B cell (primary cell): Measurements from ENCODE around the gene TJP2. TPM values are rescaled to one million over a fixed set of nuclear protein-coding genes. Genes with fewer than 3 reads are reported as not detected.

Experiments used
- ATAC-seq: fragments of 200-7000 bp; cut with Tn5 transposase; one replicate; pipeline ENCODE4 v1.10.0; 2021; ENCODE audit warnings: low read depth, mild to moderate bottlenecking, moderate number of reproducible peaks, moderate library complexity
- CTCF ChIA-PET: fragments of 350-600 bp; sonication (Branson Sonifier 250); formaldehyde crosslinking; loops from one replicate; lab custom pipeline; 2021; ENCODE audit warnings: antibody characterized with exemption, inconsistent platforms; lab: Charles Lee
- POLR2A ChIA-PET: fragments of 350-600 bp; sonication (Branson Sonifier 250); formaldehyde crosslinking; loops from one replicate; lab custom pipeline; 2021; ENCODE audit warnings: antibody characterized with exemption; lab: Charles Lee
- DNase-seq: peaks from one replicate; pipeline ENCODE4 v3.0.0; 2013
- H2AFZ ChIP-seq: 2 replicates; pipeline ENCODE4 v1.6.1; 2012; ENCODE audit warnings: mild to moderate bottlenecking, low read depth, low read length; ENCODE audit not compliant: insufficient read depth, poor library complexity, severe bottlenecking
- H3K27ac ChIP-seq, 2 donors: 1 replicate in 1 of 2; 2 replicates in 1 of 2; pipeline ENCODE4 v1.5.1; 2012 to 2013; ENCODE audit warnings: low read length in 2 of 2, mild to moderate bottlenecking in 2 of 2, moderate library complexity in 1 of 2
- H3K27me3 ChIP-seq, 4 experiments: fragments of 200-600 bp in 1 of 4; sonication (generic) in 1 of 4; replicated peaks in 1 of 4; 1 replicate in 2 of 4; 2 replicates in 2 of 4; pipeline versions ENCODE4 v1.6.1 to v1.7.0; 2013 to 2016; ENCODE audit warnings: low read length in 3 of 4, mild to moderate bottlenecking in 2 of 4, mixed read lengths in 1 of 4, moderate library complexity in 1 of 4; ENCODE audit not compliant: insufficient read depth in 4 of 4, control insufficient read depth in 3 of 4; ENCODE audit errors: control extremely low read depth in 1 of 4
- H3K36me3 ChIP-seq, 2 experiments: replicated peaks in 1 of 2; 1 replicate in 1 of 2; 2 replicates in 1 of 2; pipeline versions ENCODE4 v1.6.1 to v1.7.1; 2013; ENCODE audit warnings: low read length in 1 of 2; ENCODE audit not compliant: insufficient read depth in 2 of 2, control insufficient read depth in 1 of 2; ENCODE audit errors: control extremely low read depth in 1 of 2, extremely low read depth in 1 of 2
- H3K4me1 ChIP-seq, 2 donors: fragments of 200-600 bp in 1 of 2; sonication (generic) in 1 of 2; 1 replicate in 1 of 2; 2 replicates in 1 of 2; pipeline versions ENCODE4 v1.5.1 to v1.6.1; 2013 to 2017; ENCODE audit warnings: low read length in 2 of 2; ENCODE audit not compliant: control insufficient read depth in 2 of 2, insufficient read depth in 2 of 2
- H3K4me2 ChIP-seq: replicated peaks from 2 replicates; pipeline ENCODE3; 2012; ENCODE audit warnings: mild to moderate bottlenecking, low read depth, low read length; ENCODE audit not compliant: poor library complexity, severe bottlenecking
- H3K4me3 ChIP-seq, 5 experiments: fragments of 200-600 bp in 1 of 5; sonication (generic) in 1 of 5; 1 replicate in 3 of 5; 2 replicates in 2 of 5; pipeline versions ENCODE4 v1.5.1 to v1.7.0; 2011 to 2016; ENCODE audit warnings: low read length in 4 of 5, mild to moderate bottlenecking in 4 of 5, low read depth in 2 of 5, control low read depth in 1 of 5, moderate library complexity in 1 of 5; ENCODE audit not compliant: insufficient read depth in 1 of 5; ENCODE audit errors: control extremely low read depth in 1 of 5, extremely low read depth in 1 of 5
- H3K79me2 ChIP-seq: fragments of 200-600 bp; sonication (generic); one replicate; pipeline ENCODE4 v1.6.0; 2016; ENCODE audit warnings: low read length; ENCODE audit not compliant: control insufficient read depth, insufficient read depth
- H3K9ac ChIP-seq: fragments of 200-600 bp; sonication (generic); 2 replicates; pipeline ENCODE4 v1.6.1; 2017; ENCODE audit warnings: mild to moderate bottlenecking, low read length, moderate library complexity
- H3K9me3 ChIP-seq, 3 donors: one replicate each; pipeline versions ENCODE4 v1.6.1 to v1.7.1; 2013; ENCODE audit warnings: low read length in 2 of 3; ENCODE audit not compliant: control insufficient read depth in 2 of 3, insufficient read depth in 1 of 3; ENCODE audit errors: control extremely low read depth in 1 of 3
- H4K20me1 ChIP-seq: 2 replicates; pipeline ENCODE4 v1.6.0; 2012; ENCODE audit warnings: mild to moderate bottlenecking, low read length; ENCODE audit not compliant: insufficient read depth, control insufficient read depth, poor library complexity, severe bottlenecking
- H3K27ac Mint-ChIP-seq: one replicate; pipeline ENCODE4 v1.8.0; 2021; ENCODE audit warnings: mixed read lengths
- H3K27me3 Mint-ChIP-seq: one replicate; pipeline ENCODE4 v1.8.0; 2021; ENCODE audit warnings: mixed read lengths
- H3K4me1 Mint-ChIP-seq: one replicate; pipeline ENCODE4 v1.8.0; 2021; ENCODE audit warnings: mixed read lengths
- H3K4me3 Mint-ChIP-seq: one replicate; pipeline ENCODE4 v1.8.0; 2021; ENCODE audit warnings: mixed read lengths
- H3K9me3 Mint-ChIP-seq: one replicate; pipeline ENCODE4 v1.8.0; 2022; ENCODE audit warnings: mixed read lengths; ENCODE audit not compliant: insufficient read depth
- EZH2 ChIP-seq: IDR thresholded peaks from 2 replicates; pipeline ENCODE4 v1.6.1; 2012; ENCODE audit warnings: borderline replicate concordance, low read depth, mild to moderate bottlenecking, moderate library complexity, low read length; ENCODE audit not compliant: insufficient read depth, poor library complexity, severe bottlenecking
- WGBS: methylation state at CpG from one replicate; pipeline ENCODE4 v1.1.5; 2013; ENCODE audit warnings: missing lambda C conversion rate; ENCODE audit not compliant: insufficient coverage; 5-methylcytosine and 5-hydroxymethylcytosine counted together
- intact Hi-C: fragments of 100-400 bp; cut with micrococcal nuclease; formaldehyde crosslinking; loops from one replicate; pipeline ENCODE4 v1.10.0; 2022
- polyA plus RNA-seq: library from polyadenylated mRNA; depleted of rRNA; stranded (reverse); fragments of >200 nt; gene quantifications from 2 replicates; pipeline ENCODE4 v1.2.3, GENCODE V29; 2012
- total RNA-seq, 2 donors: library from RNA; stranded (reverse); fragments of 120-200 nt in 1 of 2; gene quantifications; 1 replicate in 1 of 2; 2 replicates in 1 of 2; pipeline versions ENCODE4 v1.2.3 to v1.2.4, GENCODE V29; 2013 to 2022
- TF ChIP-seq, protein P1 (sequence below): fragments of 200-600 bp; IDR thresholded peaks from one replicate; pipeline ENCODE4 v1.8.0; 2022; ENCODE audit warnings: antibody characterized with exemption, mild to moderate bottlenecking

Gene TJP2
- total and polyA plus RNA-seq, 2 donors (not counting 1 experiment from before 2014, with no cell fraction given): 1.2 to 2.3 TPM

DNA sequence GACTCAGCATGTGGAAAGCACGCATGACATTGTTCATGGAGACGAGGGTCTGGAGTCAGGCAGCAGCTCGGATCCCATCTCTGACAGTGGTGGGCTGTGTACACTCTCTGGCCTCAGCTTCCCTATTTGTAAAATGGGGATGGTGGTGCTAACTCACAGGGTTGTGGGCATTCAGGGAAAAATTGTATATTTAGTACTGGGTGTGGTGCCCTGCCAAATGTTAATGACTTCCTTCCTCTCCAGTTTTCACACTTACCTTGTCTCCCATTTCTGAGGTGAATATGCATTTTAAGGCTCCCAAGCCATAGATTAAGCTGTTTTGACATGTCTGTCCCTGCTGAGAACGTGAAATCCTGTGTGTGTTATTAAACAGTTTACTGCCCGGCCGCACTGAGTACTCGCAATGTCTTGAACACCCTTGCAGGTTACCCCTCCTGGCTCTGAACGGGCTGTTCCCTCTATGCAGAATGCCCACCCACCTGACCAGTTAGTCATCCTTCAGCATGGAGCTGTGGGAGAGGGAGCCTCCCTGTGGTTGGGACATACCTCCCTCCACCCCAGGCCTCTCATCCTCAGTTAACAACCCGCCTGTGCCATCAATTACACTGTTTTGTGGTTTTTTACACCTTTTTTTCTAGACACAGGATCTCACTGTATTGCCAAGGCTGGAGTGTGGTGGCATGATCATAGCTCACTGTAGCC lies 25.8 kb downstream of the TJP2 start:
- Histone ChIP-seq H4K20me1 (no peaks in the 10 kb centered on the region), H3K27ac (no peak overlapping the region), H3K9ac (no peak overlapping the region), H3K79me2 (no peaks in the 10 kb centered on the region), H3K9me3 (no peaks in the 10 kb centered on the region), H2AFZ (no peak overlapping the region), H3K4me1 (peaks cover 7 to 10% of the 10 kb centered on the region in 2 donors), H3K27me3 (no peaks in the 10 kb centered on the region), H3K36me3 (no peaks in the 10 kb centered on the region), H3K4me2 (no peak overlapping the region), H3K4me3 (no peak overlapping the region)
- Mint-ChIP-seq H3K27me3 (no peaks in the 10 kb centered on the region), H3K9me3 (no peaks in the 10 kb centered on the region), H3K27ac (no peak overlapping the region), H3K4me1 (peaks cover 14% of the 10 kb centered on the region), H3K4me3 (no peak overlapping the region)
- WGBS: 89% methylated on average over 7 of the region's 9 CpGs
- intact Hi-C loops: no loop called here
- DNase-seq (no peak), ATAC-seq (no peak)
- ChIA-PET POLR2A (no interaction called here), CTCF (no interaction called here)
- TF ChIP-seq, protein P1, sequence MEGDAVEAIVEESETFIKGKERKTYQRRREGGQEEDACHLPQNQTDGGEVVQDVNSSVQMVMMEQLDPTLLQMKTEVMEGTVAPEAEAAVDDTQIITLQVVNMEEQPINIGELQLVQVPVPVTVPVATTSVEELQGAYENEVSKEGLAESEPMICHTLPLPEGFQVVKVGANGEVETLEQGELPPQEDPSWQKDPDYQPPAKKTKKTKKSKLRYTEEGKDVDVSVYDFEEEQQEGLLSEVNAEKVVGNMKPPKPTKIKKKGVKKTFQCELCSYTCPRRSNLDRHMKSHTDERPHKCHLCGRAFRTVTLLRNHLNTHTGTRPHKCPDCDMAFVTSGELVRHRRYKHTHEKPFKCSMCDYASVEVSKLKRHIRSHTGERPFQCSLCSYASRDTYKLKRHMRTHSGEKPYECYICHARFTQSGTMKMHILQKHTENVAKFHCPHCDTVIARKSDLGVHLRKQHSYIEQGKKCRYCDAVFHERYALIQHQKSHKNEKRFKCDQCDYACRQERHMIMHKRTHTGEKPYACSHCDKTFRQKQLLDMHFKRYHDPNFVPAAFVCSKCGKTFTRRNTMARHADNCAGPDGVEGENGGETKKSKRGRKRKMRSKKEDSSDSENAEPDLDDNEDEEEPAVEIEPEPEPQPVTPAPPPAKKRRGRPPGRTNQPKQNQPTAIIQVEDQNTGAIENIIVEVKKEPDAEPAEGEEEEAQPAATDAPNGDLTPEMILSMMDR: no peak
- no peak for TF ChIP-seq EZH2

DNA sequence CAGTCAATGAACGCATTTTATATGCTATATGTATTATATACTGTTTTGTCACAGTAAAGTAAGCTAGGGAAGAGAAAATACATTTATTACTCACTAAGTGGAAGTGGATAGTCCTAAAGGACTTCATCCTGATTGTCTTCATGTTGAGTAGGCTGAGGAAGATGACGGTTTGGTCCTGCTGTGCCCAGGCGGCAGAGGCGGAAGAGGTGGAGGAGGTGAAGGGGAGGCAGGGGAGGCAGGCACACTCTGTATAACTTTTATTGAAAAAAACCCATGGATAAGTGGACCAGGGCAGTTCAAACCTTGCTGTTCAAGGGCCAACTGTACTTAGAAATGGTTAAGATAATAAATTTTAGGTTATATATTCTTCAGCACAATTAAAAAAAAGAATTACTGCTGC lies 28.5 kb downstream of the TJP2 start:
- H3K4me3 Mint-ChIP-seq: no peak overlapping the region
- Histone ChIP-seq H2AFZ (no peak overlapping the region), H4K20me1 (no peaks in the 10 kb centered on the region), H3K79me2 (no peaks in the 10 kb centered on the region), H3K9me3 (no peaks in the 10 kb centered on the region), H3K27ac (no peak overlapping the region), H3K4me3 (no peak overlapping the region), H3K27me3 (no peaks in the 10 kb centered on the region), H3K36me3 (no peaks in the 10 kb centered on the region), H3K4me2 (no peak overlapping the region), H3K9ac (no peak overlapping the region), H3K4me1 (peaks cover 7 to 10% of the 10 kb centered on the region in 2 donors)
- H3K9me3 Mint-ChIP-seq: no peaks in the 10 kb centered on the region
- 92% methylated on average over 2 of the region's 4 CpGs for WGBS
- CTCF ChIA-PET: no interaction called here
- no peaks in the 10 kb centered on the region for H3K27me3 Mint-ChIP-seq
- POLR2A ChIA-PET: no interaction called here
- no peak for DNase-seq
- ATAC-seq: no peak
- no peak for TF ChIP-seq EZH2
- peaks cover 14% of the 10 kb centered on the region for H3K4me1 Mint-ChIP-seq
- H3K27ac Mint-ChIP-seq: no peak overlapping the region
- intact Hi-C loops: no loop called here
